Neuronal stem cell (in vitro differentiated cells): Measurements from ENCODE around the gene FSTL4.

Experiments used
- DNase-seq: peaks from one replicate; pipeline ENCODE4 v3.0.0-alpha.2; 2013; ENCODE audit warnings: low spot score
- H2AFZ ChIP-seq: one replicate; pipeline ENCODE4 v1.6.1; 2013; ENCODE audit warnings: mild to moderate bottlenecking, low read length, inconsistent platforms
- H2AK5ac ChIP-seq: 2 replicates; pipeline ENCODE4 v1.6.1; 2013; ENCODE audit warnings: low read depth, mild to moderate bottlenecking, inconsistent platforms, low read length, moderate library complexity, mixed read lengths
- H2BK120ac ChIP-seq: 2 replicates; pipeline ENCODE4 v1.6.1; 2013; ENCODE audit warnings: low read depth, mild to moderate bottlenecking, inconsistent platforms, low read length, moderate library complexity, mixed read lengths
- H2BK12ac ChIP-seq: one replicate; pipeline ENCODE4 v1.6.1; 2013; ENCODE audit warnings: low read length, inconsistent platforms
- H2BK15ac ChIP-seq: 2 replicates; pipeline ENCODE4 v1.6.1; 2013; ENCODE audit warnings: mild to moderate bottlenecking, low read length, inconsistent platforms, mixed read lengths
- H2BK5ac ChIP-seq: one replicate; pipeline ENCODE4 v1.6.1; 2013; ENCODE audit warnings: inconsistent platforms, mild to moderate bottlenecking, low read length, moderate library complexity
- H3K14ac ChIP-seq: one replicate; pipeline ENCODE4 v1.6.1; 2013; ENCODE audit warnings: low read length, inconsistent platforms
- H3K18ac ChIP-seq: 2 replicates; pipeline ENCODE4 v1.6.1; 2013; ENCODE audit warnings: low read length, inconsistent platforms
- H3K23ac ChIP-seq: 2 replicates; pipeline ENCODE4 v1.6.1; 2013; ENCODE audit warnings: low read depth, mild to moderate bottlenecking, mixed read lengths, low read length, inconsistent platforms; ENCODE audit not compliant: poor library complexity
- H3K27ac ChIP-seq: replicated peaks from 3 replicates; pipeline ENCODE4 v1.5.1; 2013; ENCODE audit warnings: low read length, inconsistent platforms
- H3K27me3 ChIP-seq, 3 experiments: 2 replicates each; pipeline ENCODE4 v1.6.1; 2013; ENCODE audit warnings: low read length in 3 of 3, mild to moderate bottlenecking in 2 of 3, inconsistent platforms in 1 of 3, low read depth in 1 of 3, mixed read lengths in 1 of 3, moderate library complexity in 1 of 3; ENCODE audit not compliant: control insufficient read depth in 3 of 3, insufficient read depth in 3 of 3
- H3K36me3 ChIP-seq, 2 donors: replicated peaks in 1 of 2; 2 replicates each; pipeline ENCODE4 v1.6.1; 2013; ENCODE audit warnings: low read length in 2 of 2; ENCODE audit not compliant: control insufficient read depth in 2 of 2, insufficient read depth in 2 of 2
- H3K4ac ChIP-seq: 2 replicates; pipeline ENCODE4 v1.6.1; 2013; ENCODE audit warnings: inconsistent platforms, mild to moderate bottlenecking, low read length, moderate library complexity
- H3K4me1 ChIP-seq, 2 donors: 1 replicate in 1 of 2; 2 replicates in 1 of 2; pipeline ENCODE4 v1.6.1; 2013; ENCODE audit warnings: low read length in 2 of 2, low read depth in 1 of 2; ENCODE audit not compliant: control insufficient read depth in 2 of 2, insufficient read depth in 1 of 2
- H3K4me2 ChIP-seq: one replicate; pipeline ENCODE4 v1.6.1; 2013; ENCODE audit warnings: mild to moderate bottlenecking, low read length, inconsistent platforms; ENCODE audit not compliant: insufficient read depth, poor library complexity, severe bottlenecking
- H3K4me3 ChIP-seq, 2 donors: 2 replicates each; pipeline ENCODE4 v1.5.1; 2013; ENCODE audit warnings: low read length in 2 of 2, mild to moderate bottlenecking in 2 of 2, inconsistent platforms in 1 of 2, moderate library complexity in 1 of 2
- H3K79me1 ChIP-seq: one replicate; pipeline ENCODE4 v1.6.1; 2013; ENCODE audit warnings: low read depth, mild to moderate bottlenecking, inconsistent platforms, low read length, moderate library complexity
- H3K9ac ChIP-seq: one replicate; pipeline ENCODE4 v1.6.1; 2013; ENCODE audit warnings: mild to moderate bottlenecking, low read depth, low read length, inconsistent platforms; ENCODE audit not compliant: poor library complexity
- H3K9me3 ChIP-seq, 2 donors: replicated peaks in 1 of 2; 2 replicates each; pipeline versions ENCODE3 to v1.6.1; 2013; ENCODE audit warnings: low read length in 2 of 2, mild to moderate bottlenecking in 2 of 2, inconsistent platforms in 1 of 2, low read depth in 1 of 2, mixed read lengths in 1 of 2, moderate library complexity in 1 of 2; ENCODE audit not compliant: control insufficient read depth in 2 of 2, insufficient read depth in 1 of 2
- H4K8ac ChIP-seq: one replicate; pipeline ENCODE4 v1.6.1; 2013; ENCODE audit warnings: low read depth, mild to moderate bottlenecking, inconsistent platforms, low read length, moderate library complexity
- H4K91ac ChIP-seq: one replicate; pipeline ENCODE4 v1.6.1; 2013; ENCODE audit warnings: low read length, low read depth, mild to moderate bottlenecking, inconsistent platforms; ENCODE audit not compliant: poor library complexity
- WGBS, 2 donors: extraction: QIAGEN DNeasy Blood & Tissue Kit; methylation state at CpG; one replicate each; pipeline ENCODE4 v1.1.7; 2013; ENCODE audit warnings: missing lambda C conversion rate in 2 of 2, mixed read lengths in 1 of 2; ENCODE audit not compliant: insufficient read length in 2 of 2, insufficient replicate concordance in 1 of 2; ENCODE audit errors: extremely low coverage in 2 of 2; 5-methylcytosine and 5-hydroxymethylcytosine counted together

FSTL4 gene

DNA sequence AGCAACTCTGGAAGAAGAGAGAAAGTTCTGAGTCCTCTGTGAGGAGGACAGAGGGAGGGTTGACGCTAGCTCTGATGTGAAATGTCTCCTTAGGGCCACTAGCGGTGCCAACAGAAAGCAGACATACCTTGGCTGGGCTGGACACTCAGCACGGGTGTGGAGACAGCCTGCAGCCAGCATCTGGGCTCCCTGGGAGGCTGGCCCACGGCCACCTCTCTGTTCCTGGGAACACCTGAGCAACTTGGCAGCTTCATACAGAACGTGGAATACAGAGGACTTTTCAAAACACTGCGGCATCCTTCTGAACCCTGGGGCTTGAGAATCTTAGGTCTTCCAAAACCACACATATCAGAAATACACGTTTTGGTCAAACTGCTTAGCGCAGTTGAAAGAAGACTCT, 269.1 kb downstream of the FSTL4 start:
- H4K91ac ChIP-seq: no peak overlapping the region
- H4K8ac ChIP-seq: no peak overlapping the region
- no peak overlapping the region for H2BK120ac ChIP-seq
- H3K27ac ChIP-seq: no peak overlapping the region
- no peak overlapping the region for H2BK5ac ChIP-seq
- no CpG with 5 or more reads among the region's 8 CpGs for WGBS, 2 donors
- peak overlapping the region; percentile 60 for H2BK12ac ChIP-seq
- DNase-seq: no peak
- H3K27me3 ChIP-seq: peaks cover 0 to 4% (median 0%) of the 10 kb centered on the region in 3 experiments
- H3K4me1 ChIP-seq: peaks cover 0 to 11% of the 10 kb centered on the region in 2 donors
- peak overlapping the region; percentile 4 for H3K18ac ChIP-seq
- H3K36me3 ChIP-seq: no peaks in the 10 kb centered on the region
- H2AFZ ChIP-seq: no peak overlapping the region
- no peaks in the 10 kb centered on the region for H3K9me3 ChIP-seq
- H3K23ac ChIP-seq: no peak overlapping the region
- H2BK15ac ChIP-seq: no peak overlapping the region
- H3K4me2 ChIP-seq: no peak overlapping the region
- H3K9ac ChIP-seq: no peak overlapping the region
- no peak overlapping the region for H3K14ac ChIP-seq
- H3K4me3 ChIP-seq: no peak overlapping the region
- H2AK5ac ChIP-seq: no peak overlapping the region
- no peaks in the 10 kb centered on the region for H3K79me1 ChIP-seq
- peak overlapping the region; percentile 70 for H3K4ac ChIP-seq

DNA sequence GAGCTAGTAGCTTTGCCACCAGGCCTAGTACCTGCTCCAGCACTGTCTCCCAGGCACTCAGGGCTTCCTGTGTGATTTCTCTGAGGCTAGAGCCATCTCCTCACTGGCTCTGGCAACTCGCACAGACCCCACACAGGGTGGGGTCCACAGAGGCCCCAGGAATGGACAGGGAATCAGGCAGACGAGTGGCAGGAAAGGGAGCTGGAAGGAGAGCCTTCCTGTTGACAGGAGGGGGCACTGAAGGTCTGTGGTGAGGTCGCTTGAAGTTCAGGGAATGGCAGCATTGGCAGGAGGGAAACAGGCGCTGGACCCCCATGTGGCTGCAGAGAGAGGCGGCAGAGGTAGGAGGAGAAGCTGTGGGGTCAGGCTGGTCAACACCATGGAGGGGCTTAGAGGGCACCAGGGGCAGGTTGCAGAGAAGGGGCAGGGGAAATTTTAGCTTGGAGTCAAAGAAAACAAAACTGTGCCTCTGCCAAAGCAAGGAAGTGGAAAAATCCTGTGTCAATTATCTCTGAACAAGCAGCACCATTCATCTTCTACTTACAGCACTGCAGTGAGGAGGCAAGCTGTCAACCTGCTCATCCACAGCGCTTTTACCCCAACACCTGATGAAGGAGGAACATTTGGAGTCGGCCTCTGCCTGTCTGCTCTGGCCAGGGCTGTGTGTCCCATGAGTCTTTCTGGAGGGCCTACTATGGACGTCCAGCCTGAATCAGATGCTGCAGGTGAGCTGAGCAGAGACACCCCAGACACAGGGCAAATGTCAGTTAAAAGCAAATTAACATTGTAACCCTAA, 270.2 kb downstream of the FSTL4 start:
- Histone ChIP-seq H3K23ac (no peak overlapping the region), H2BK5ac (no peak overlapping the region), H2BK15ac (no peak overlapping the region), H3K9me3 (no peaks in the 10 kb centered on the region), H2BK12ac (no peak overlapping the region), H3K36me3 (no peaks in the 10 kb centered on the region), H2AFZ (no peak overlapping the region), H3K27me3 (peaks cover 0 to 4% (median 0%) of the 10 kb centered on the region in 3 experiments), H3K9ac (no peak overlapping the region), H3K27ac (no peak overlapping the region), H3K4me1 (peaks cover 0 to 11% of the 10 kb centered on the region in 2 donors), H2AK5ac (peak overlapping the region; percentile 9), H4K8ac (no peak overlapping the region), H3K4ac (no peak overlapping the region), H3K4me3 (no peak overlapping the region), H4K91ac (no peak overlapping the region), H3K14ac (no peak overlapping the region), H3K79me1 (no peaks in the 10 kb centered on the region), H2BK120ac (no peak overlapping the region), H3K18ac (peak overlapping the region; percentile 9), H3K4me2 (no peak overlapping the region)
- no peak for DNase-seq
- WGBS, 2 donors: no CpG with 5 or more reads among the region's 8 CpGs

DNA sequence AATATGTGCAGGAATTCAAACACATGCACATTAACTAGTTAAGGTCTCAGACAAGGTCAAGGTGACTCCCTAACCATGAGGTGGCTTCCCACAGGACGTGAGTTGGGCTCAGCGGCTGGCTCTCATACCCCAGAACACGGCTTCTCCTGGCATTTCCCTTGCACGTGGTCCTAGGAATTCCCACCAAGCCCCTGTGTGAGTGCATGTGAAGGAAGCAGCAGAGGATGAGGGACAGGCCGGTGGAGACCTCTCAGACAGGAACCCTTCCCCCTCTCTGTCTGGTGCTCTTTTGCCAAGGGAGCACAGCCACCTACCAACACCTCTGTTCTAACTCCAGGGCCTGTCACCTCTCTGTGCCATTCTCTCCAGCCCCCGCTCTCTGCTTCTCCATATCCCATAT, 271.0 kb downstream of the FSTL4 start:
- Histone ChIP-seq H3K4me1 (peaks cover under 1 to 11% of the 10 kb centered on the region in 2 donors), H3K79me1 (no peaks in the 10 kb centered on the region), H3K4ac (no peak overlapping the region), H3K27me3 (peaks cover 0 to 4% (median 0%) of the 10 kb centered on the region in 3 experiments), H3K4me2 (no peak overlapping the region), H4K8ac (no peak overlapping the region), H2BK120ac (no peak overlapping the region), H3K36me3 (no peaks in the 10 kb centered on the region), H2AK5ac (no peak overlapping the region), H3K27ac (no peak overlapping the region), H3K4me3 (no peak overlapping the region), H2AFZ (no peak overlapping the region), H2BK12ac (no peak overlapping the region), H4K91ac (no peak overlapping the region), H3K9ac (peak overlapping the region; percentile 47), H2BK5ac (no peak overlapping the region), H2BK15ac (no peak overlapping the region), H3K14ac (no peak overlapping the region), H3K23ac (no peak overlapping the region), H3K9me3 (no peaks in the 10 kb centered on the region), H3K18ac (no peak overlapping the region)
- WGBS, 2 donors: no CpG with 5 or more reads among the region's 6 CpGs
- no peak for DNase-seq

DNA sequence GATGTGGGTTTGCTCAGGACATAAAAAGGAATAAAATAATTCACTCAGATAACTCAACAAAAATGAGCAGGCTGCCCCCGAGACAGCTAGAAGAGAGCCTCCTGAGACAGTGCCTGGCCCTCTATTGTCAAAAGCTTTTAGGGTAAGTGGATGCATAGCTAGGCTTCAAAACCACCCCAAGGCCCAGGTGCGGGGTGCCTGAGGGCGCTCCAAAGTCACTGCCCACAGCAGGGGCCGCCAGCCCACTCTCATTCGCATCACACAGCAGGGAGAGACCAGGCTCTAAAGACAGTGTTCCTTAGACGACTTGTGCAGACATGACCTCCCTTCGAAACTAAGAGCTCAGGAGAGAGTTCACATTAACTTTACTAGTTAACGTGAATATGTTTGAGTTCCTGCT, 271.5 kb downstream of the FSTL4 start:
- H3K9ac ChIP-seq: no peak overlapping the region
- DNase-seq: no peak
- H3K79me1 ChIP-seq: no peaks in the 10 kb centered on the region
- no peak overlapping the region for H3K27ac ChIP-seq
- H3K27me3 ChIP-seq: peaks cover 0 to 4% (median 0%) of the 10 kb centered on the region in 3 experiments
- H2AK5ac ChIP-seq: no peak overlapping the region
- no peak overlapping the region for H3K14ac ChIP-seq
- H3K4me2 ChIP-seq: no peak overlapping the region
- H3K23ac ChIP-seq: no peak overlapping the region
- WGBS, 2 donors: no CpG with 5 or more reads among the region's 8 CpGs
- H2BK15ac ChIP-seq: no peak overlapping the region
- H3K18ac ChIP-seq: no peak overlapping the region
- H3K4me3 ChIP-seq: no peak overlapping the region
- H4K8ac ChIP-seq: no peak overlapping the region
- no peak overlapping the region for H2AFZ ChIP-seq
- no peak overlapping the region for H4K91ac ChIP-seq
- H2BK5ac ChIP-seq: no peak overlapping the region
- peaks cover 2 to 11% of the 10 kb centered on the region in 2 donors for H3K4me1 ChIP-seq
- H2BK12ac ChIP-seq: no peak overlapping the region
- no peak overlapping the region for H3K4ac ChIP-seq
- H3K9me3 ChIP-seq: no peaks in the 10 kb centered on the region
- no peaks in the 10 kb centered on the region for H3K36me3 ChIP-seq
- H2BK120ac ChIP-seq: no peak overlapping the region
